Glutamatergic neuron (in vitro differentiated cells): Measurements from ENCODE around the gene YY1AP1. TPM values are rescaled to one million over a fixed set of nuclear protein-coding genes. Genes with fewer than 3 reads are reported as not detected.
"Not testable (repeated sequence)": the region's sequence is repeated elsewhere in the genome, so short reads cannot be mapped to it uniquely, and the experiment has no call there.

Experiments
- DNase-seq: peaks from one replicate; pipeline ENCODE4 v3.0.0; 2022
- H3K27ac Mint-ChIP-seq: one replicate; pipeline ENCODE4 v1.8.0; 2020; ENCODE audit warnings: mild to moderate bottlenecking, mixed read lengths, inconsistent platforms; ENCODE audit not compliant: unreplicated experiment
- H3K27me3 Mint-ChIP-seq: one replicate; pipeline ENCODE4 v1.8.0; 2020; ENCODE audit warnings: mild to moderate bottlenecking, moderate library complexity, mixed read lengths, inconsistent platforms; ENCODE audit not compliant: unreplicated experiment
- H3K36me3 Mint-ChIP-seq: one replicate; pipeline ENCODE4 v1.8.0; 2020; ENCODE audit warnings: mild to moderate bottlenecking, mixed read lengths, inconsistent platforms; ENCODE audit not compliant: unreplicated experiment
- H3K4me1 Mint-ChIP-seq: one replicate; pipeline ENCODE4 v1.8.0; 2020; ENCODE audit warnings: mild to moderate bottlenecking, low read depth, mixed read lengths, inconsistent platforms; ENCODE audit not compliant: unreplicated experiment
- H3K4me3 Mint-ChIP-seq: one replicate; pipeline ENCODE4 v1.8.0; 2020; ENCODE audit warnings: mild to moderate bottlenecking, mixed read lengths, inconsistent platforms; ENCODE audit not compliant: unreplicated experiment
- H3K9me3 Mint-ChIP-seq: one replicate; pipeline ENCODE4 v1.8.0; 2020; ENCODE audit warnings: mild to moderate bottlenecking, moderate library complexity, mixed read lengths, inconsistent platforms; ENCODE audit not compliant: unreplicated experiment
- long read RNA-seq: library from polyadenylated mRNA; unstranded; transcript quantifications from one replicate; pipeline ENCODE4 v2.0.0, GENCODE V29; 2020; ENCODE audit not compliant: unreplicated experiment
- total RNA-seq: library from RNA; stranded (reverse); fragmentation: NEBNext Ultra II Directional; extraction: Animal tissue kit (Norgen Biotek cat#: 25700); gene quantifications from one replicate; pipeline ENCODE4 v1.2.1, GENCODE V29; 2021; ENCODE audit not compliant: unreplicated experiment
- TF ChIP-seq, protein P1 (sequence below): fragments of 200-600 bp; sonication (generic); IDR thresholded peaks from one replicate; pipeline ENCODE4 v1.5.0; 2021; ENCODE audit not compliant: partially characterized antibody, unreplicated experiment

The YY1AP1 gene, protein sequence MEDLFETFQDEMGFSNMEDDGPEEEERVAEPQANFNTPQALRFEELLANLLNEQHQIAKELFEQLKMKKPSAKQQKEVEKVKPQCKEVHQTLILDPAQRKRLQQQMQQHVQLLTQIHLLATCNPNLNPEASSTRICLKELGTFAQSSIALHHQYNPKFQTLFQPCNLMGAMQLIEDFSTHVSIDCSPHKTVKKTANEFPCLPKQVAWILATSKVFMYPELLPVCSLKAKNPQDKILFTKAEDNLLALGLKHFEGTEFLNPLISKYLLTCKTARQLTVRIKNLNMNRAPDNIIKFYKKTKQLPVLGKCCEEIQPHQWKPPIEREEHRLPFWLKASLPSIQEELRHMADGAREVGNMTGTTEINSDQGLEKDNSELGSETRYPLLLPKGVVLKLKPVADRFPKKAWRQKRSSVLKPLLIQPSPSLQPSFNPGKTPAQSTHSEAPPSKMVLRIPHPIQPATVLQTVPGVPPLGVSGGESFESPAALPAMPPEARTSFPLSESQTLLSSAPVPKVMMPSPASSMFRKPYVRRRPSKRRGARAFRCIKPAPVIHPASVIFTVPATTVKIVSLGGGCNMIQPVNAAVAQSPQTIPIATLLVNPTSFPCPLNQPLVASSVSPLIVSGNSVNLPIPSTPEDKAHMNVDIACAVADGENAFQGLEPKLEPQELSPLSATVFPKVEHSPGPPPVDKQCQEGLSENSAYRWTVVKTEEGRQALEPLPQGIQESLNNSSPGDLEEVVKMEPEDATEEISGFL
- 61.1 TPM for total RNA-seq
- long read RNA-seq, partial matches to known transcripts = 3 of 13 reads
- long read RNA-seq, other reads (novel, unspliced or antisense) = 5 of 13 reads

DNA sequence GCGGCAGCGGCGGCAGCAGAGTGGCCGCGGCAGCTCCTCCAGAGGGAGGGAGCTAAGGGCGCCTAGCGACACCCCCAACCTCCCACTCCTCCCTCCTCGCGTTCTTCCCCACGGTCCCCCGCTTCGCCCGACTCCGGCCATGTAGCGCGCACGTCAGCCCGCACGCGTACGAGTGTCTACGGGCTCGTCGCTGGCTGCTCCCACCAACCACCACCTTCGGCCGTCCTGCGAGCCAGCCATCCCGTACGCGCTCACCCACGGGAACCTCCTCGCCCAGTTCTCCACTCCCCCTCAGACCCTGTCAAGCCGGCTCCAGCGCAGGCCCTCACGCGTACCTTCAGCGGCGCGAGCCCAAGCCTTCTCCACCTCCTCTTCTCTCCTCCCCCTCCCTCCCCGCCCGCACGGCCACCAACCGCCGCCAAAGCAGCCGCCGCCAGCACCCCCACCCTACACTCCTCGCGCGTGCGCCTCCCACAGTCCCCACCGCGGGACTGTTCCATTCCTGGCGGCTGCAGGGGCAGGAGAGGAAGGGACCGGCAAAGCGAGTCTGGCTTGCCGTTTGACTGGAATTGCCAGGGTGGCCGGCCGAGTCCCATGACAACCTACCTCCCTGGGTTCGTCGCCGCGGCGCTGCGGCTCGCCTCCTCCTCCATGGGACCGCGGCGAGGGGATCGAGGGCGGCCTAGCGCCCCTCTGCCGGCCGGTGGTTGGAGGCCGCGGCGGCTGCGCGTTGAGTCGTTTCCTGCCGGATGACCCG lies at the start of gene YY1AP1:
TSS of gene YY1AP1 (minus strand) at position 451 of the 757 bp plus-strand sequence. CDS start 8,338 bp downstream, outside the sequence.
- peak within 1 kb of the TSS; percentile 96 for H3K4me3 Mint-ChIP-seq
- peak; percentile 92 for DNase-seq
- peaks cover 6% of the 10 kb centered on the region for H3K36me3 Mint-ChIP-seq
- TF ChIP-seq, protein P1, sequence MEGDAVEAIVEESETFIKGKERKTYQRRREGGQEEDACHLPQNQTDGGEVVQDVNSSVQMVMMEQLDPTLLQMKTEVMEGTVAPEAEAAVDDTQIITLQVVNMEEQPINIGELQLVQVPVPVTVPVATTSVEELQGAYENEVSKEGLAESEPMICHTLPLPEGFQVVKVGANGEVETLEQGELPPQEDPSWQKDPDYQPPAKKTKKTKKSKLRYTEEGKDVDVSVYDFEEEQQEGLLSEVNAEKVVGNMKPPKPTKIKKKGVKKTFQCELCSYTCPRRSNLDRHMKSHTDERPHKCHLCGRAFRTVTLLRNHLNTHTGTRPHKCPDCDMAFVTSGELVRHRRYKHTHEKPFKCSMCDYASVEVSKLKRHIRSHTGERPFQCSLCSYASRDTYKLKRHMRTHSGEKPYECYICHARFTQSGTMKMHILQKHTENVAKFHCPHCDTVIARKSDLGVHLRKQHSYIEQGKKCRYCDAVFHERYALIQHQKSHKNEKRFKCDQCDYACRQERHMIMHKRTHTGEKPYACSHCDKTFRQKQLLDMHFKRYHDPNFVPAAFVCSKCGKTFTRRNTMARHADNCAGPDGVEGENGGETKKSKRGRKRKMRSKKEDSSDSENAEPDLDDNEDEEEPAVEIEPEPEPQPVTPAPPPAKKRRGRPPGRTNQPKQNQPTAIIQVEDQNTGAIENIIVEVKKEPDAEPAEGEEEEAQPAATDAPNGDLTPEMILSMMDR = peak; percentile 19
- peak within 1 kb of the TSS; percentile 93 for H3K27ac Mint-ChIP-seq
- peaks cover 6% of the 10 kb centered on the region for H3K9me3 Mint-ChIP-seq
- peaks cover 2% of the 10 kb centered on the region for H3K27me3 Mint-ChIP-seq
- H3K4me1 Mint-ChIP-seq = peaks cover 23% of the 10 kb centered on the region

DNA sequence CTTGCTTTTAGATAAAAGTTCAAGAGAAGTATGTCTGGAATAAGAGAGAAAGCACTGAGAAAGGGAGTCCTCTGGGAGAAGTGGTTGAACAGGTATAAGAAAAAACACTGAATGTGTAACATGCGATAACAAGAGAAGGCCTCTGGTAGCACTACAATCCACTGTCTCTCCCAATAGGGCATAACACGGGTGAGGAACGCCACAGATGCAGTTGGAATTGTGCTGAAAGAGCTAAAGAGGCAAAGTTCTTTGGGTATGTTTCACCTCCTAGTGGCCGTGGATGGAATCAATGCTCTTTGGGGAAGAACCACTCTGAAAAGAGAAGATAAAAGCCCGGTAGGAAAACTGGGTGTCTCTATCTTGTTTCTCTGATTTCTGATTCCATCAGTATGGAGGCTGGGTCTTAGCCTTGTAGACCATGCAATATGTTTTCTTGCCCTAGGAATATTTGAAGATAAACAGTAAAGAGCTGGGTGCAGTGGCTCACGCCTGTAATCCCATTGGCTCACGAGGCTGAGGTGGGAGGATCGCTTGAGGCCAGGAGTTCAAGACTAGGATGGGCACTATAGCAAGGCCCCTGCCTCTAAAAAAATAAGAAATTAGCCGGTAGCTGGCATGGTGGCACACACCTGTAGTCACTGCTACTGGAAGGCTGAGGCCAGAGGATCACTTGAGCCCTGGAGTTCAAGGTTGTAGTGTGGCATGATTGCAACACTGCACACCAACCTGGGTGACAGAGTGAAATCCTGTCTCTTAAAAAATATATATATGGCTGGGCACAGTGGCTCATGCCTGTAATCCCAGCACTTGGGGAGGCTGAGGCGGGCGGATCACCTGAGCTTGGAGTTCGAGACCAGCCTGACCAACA lies 40.7 kb upstream of the YY1AP1 start:
- no peaks in the 10 kb centered on the region for H3K27me3 Mint-ChIP-seq
- peak; percentile 53 for DNase-seq
- no peak overlapping the region for H3K4me3 Mint-ChIP-seq
- H3K9me3 Mint-ChIP-seq = no peaks in the 10 kb centered on the region
- TF ChIP-seq, protein P1 = peak; percentile 80
- H3K36me3 Mint-ChIP-seq = no peaks in the 10 kb centered on the region
- H3K27ac Mint-ChIP-seq = no peak overlapping the region
- no peaks in the 10 kb centered on the region for H3K4me1 Mint-ChIP-seq

DNA sequence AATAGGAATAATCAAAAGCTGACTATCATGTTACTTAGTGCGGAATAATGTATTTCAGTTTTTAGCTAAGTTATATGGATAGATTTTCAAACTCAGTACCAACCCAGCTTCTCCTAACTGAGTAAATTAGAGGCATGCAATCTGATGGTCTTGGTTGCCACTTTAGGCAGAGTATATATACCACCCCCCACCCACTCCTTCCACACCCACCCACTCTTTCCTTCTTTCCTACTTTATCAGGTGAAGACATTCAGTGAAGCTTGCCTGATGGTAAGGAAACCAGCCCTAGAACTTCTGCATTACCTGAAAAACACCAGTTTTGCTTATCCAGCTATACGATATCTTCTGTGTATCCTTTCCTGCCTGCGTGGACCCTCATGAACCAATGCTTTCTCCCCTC lies 36.6 kb upstream of the YY1AP1 start:
- H3K4me1 Mint-ChIP-seq = no peaks in the 10 kb centered on the region
- no peaks in the 10 kb centered on the region for H3K27me3 Mint-ChIP-seq
- H3K36me3 Mint-ChIP-seq = no peaks in the 10 kb centered on the region
- no peak overlapping the region for H3K27ac Mint-ChIP-seq
- TF ChIP-seq, protein P1 = no peak
- no peak for DNase-seq
- no peak overlapping the region for H3K4me3 Mint-ChIP-seq
- no peaks in the 10 kb centered on the region for H3K9me3 Mint-ChIP-seq

GRCh38 chr1:155719703-155720102 lies 31.1 kb upstream of the YY1AP1 start:
- no peak for DNase-seq
- TF ChIP-seq, protein P1 = no peak
- Mint-ChIP-seq H3K4me1 (peaks cover 3% of the 10 kb centered on the region), H3K27ac (no peak overlapping the region), H3K36me3 (no peaks in the 10 kb centered on the region), H3K9me3 (no peaks in the 10 kb centered on the region), H3K27me3 (peaks cover 1% of the 10 kb centered on the region), H3K4me3 (no peak overlapping the region)

DNA sequence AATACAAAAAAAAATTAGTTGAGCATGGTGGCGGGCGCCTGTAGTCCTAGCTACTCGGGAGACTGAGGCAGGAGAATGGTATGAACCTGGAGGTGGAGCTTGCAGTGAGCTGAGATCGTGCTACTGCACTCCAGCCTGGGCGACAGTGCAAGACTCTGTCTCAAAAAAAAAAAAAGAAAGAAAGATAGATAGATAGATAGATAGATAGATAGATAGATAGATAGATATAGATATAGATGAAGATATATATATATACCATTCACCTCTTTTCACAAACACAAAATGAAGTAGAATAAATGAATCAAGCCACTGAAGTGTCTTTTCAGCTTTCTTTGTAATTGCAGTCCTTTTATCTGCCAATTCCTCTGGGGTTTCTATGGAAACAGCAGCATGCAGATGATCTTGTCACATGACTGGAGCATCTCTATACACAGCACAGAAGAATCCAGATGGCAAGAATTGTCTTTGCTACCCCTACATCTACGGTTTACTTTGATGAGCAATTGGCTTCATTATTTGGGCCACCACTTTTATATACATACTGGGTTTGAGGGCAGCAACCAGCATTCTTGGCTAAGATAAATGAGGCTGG lies 30.0 kb upstream of the YY1AP1 start:
- not testable (repeated sequence) for DNase-seq, H3K36me3 Mint-ChIP-seq, H3K4me1 Mint-ChIP-seq, H3K9me3 Mint-ChIP-seq, H3K27me3 Mint-ChIP-seq, H3K4me3 Mint-ChIP-seq
- H3K27ac Mint-ChIP-seq = peak overlapping the region; percentile 75
